SK-N-MC (cell line): ENCODE results near the gene RALGAPA1.
"Not testable (repeated sequence)": the region's sequence is repeated elsewhere in the genome, so short reads cannot be mapped to it uniquely, and the experiment has no call there.

ENCODE experiments used
- DNase-seq: peaks from one replicate; pipeline ENCODE4 v3.0.0-alpha.2; 2011; ENCODE audit warnings: low read depth, low spot score
- H3K27ac ChIP-seq: fragments of 200-600 bp; sonication (generic); 2 replicates; pipeline ENCODE4 v1.5.1; 2016; ENCODE audit warnings: mixed run types
- H3K36me3 ChIP-seq: fragments of 200-600 bp; sonication (generic); 2 replicates; pipeline ENCODE4 v1.6.1; 2017; ENCODE audit warnings: antibody characterized with exemption, low read length, mixed read lengths; ENCODE audit not compliant: insufficient read depth
- H3K4me3 ChIP-seq: fragments of 200-600 bp; sonication (generic); 2 replicates; pipeline ENCODE4 v1.5.1; 2016
- H3K9ac ChIP-seq: fragments of 200-600 bp; sonication (generic); 2 replicates; pipeline ENCODE4 v1.8.0; 2017; ENCODE audit warnings: mixed run types, mixed read lengths; ENCODE audit not compliant: insufficient read length
- H3K9me3 ChIP-seq: fragments of 200-600 bp; sonication (generic); 2 replicates; pipeline ENCODE4 v1.6.1; 2017; ENCODE audit warnings: low read depth, mild to moderate bottlenecking, antibody characterized with exemption, low read length, moderate library complexity, mixed read lengths
- EZH2 ChIP-seq: fragments of 200-600 bp; sonication (generic); IDR thresholded peaks from one replicate; pipeline ENCODE4 v1.6.1; 2017; ENCODE audit warnings: antibody characterized with exemption
- FOXP2 ChIP-seq: optimal IDR thresholded peaks from 2 replicates; pipeline ENCODE3; 2011; ENCODE audit warnings: mild to moderate bottlenecking, moderate library complexity; ENCODE audit not compliant: insufficient read depth; ENCODE audit errors: extremely low read length, control extremely low read depth
- POLR2AphosphoS5 ChIP-seq: IDR thresholded peaks from 2 replicates; pipeline ENCODE4 v1.6.1; 2012; ENCODE audit warnings: mild to moderate bottlenecking, low read depth, low read length, borderline replicate concordance

The RALGAPA1 gene

GRCh38 chr14:35607380-35607779, 201.7 kb downstream of the RALGAPA1 start:
- no peaks in the 10 kb centered on the region for H3K9me3 ChIP-seq
- no peak overlapping the region for H3K4me3 ChIP-seq
- H3K27ac ChIP-seq, result no peak overlapping the region
- H3K36me3 ChIP-seq, result peaks cover 19% of the 10 kb centered on the region
- no peak overlapping the region for H3K9ac ChIP-seq
- TF ChIP-seq FOXP2 (no peak), EZH2 (no peak), POLR2AphosphoS5 (no peak)
- no peak for DNase-seq

GRCh38 chr14:35600253-35600652, 208.8 kb downstream of the RALGAPA1 start:
- no peaks in the 10 kb centered on the region for H3K9me3 ChIP-seq
- DNase-seq, result no peak

GRCh38 chr14:35594616-35595015, 214.5 kb downstream of the RALGAPA1 start:
- Histone ChIP-seq H3K36me3 (peaks cover 5% of the 10 kb centered on the region; the same call in 1 of the 2 replicates), H3K27ac (no peak overlapping the region), H3K4me3 (no peak overlapping the region), H3K9me3 (no peaks in the 10 kb centered on the region), H3K9ac (no peak overlapping the region)
- TF ChIP-seq FOXP2 (no peak), EZH2 (no peak), POLR2AphosphoS5 (no peak)
- no peak for DNase-seq

More at GRCh38 chr14:35600253-35600652, 208.8 kb downstream of the RALGAPA1 start:
- TF ChIP-seq FOXP2 (no peak), EZH2 (no peak), POLR2AphosphoS5 (no peak)
- H3K27ac ChIP-seq, result no peak overlapping the region
- H3K9ac ChIP-seq, result no peak overlapping the region
- H3K36me3 ChIP-seq, result peaks cover 21% of the 10 kb centered on the region
- H3K4me3 ChIP-seq, result no peak overlapping the region

- not testable (repeated sequence) for H3K9me3 ChIP-seq, H3K27ac ChIP-seq, H3K9ac ChIP-seq, H3K36me3 ChIP-seq, H3K4me3 ChIP-seq, DNase-seq
These were observed 221.7 kb downstream of the RALGAPA1 start for GRCh38 chr14:35587373-35587772.

GRCh38 chr14:35578639-35579038, 230.5 kb downstream of the RALGAPA1 start:
- DNase-seq, result no peak
- Histone ChIP-seq H3K27ac (no peak overlapping the region), H3K36me3 (no peaks in the 10 kb centered on the region), H3K9me3 (no peaks in the 10 kb centered on the region), H3K9ac (no peak overlapping the region), H3K4me3 (no peak overlapping the region)
- TF ChIP-seq EZH2 (no peak), FOXP2 (no peak), POLR2AphosphoS5 (no peak)

GRCh38 chr14:35578135-35578534, 231.0 kb downstream of the RALGAPA1 start:
- Histone ChIP-seq H3K36me3 (no peaks in the 10 kb centered on the region), H3K9ac (no peak overlapping the region), H3K9me3 (no peaks in the 10 kb centered on the region), H3K27ac (no peak overlapping the region), H3K4me3 (no peak overlapping the region)
- TF ChIP-seq FOXP2 (no peak), POLR2AphosphoS5 (no peak), EZH2 (no peak)
- DNase-seq, result no peak

- Histone ChIP-seq H3K36me3 (no peaks in the 10 kb centered on the region), H3K9ac (no peak overlapping the region), H3K4me3 (no peak overlapping the region), H3K27ac (no peak overlapping the region), H3K9me3 (no peaks in the 10 kb centered on the region)
- TF ChIP-seq EZH2, result no peak
- no peak for TF ChIP-seq POLR2AphosphoS5
- no peak for TF ChIP-seq FOXP2
- no peak for DNase-seq
These were observed 232.2 kb downstream of the RALGAPA1 start for GRCh38 chr14:35576856-35577255.

GRCh38 chr14:35576260-35576659, 232.8 kb downstream of the RALGAPA1 start:
- no peaks in the 10 kb centered on the region for H3K36me3 ChIP-seq
- TF ChIP-seq POLR2AphosphoS5, result no peak
- no peak for TF ChIP-seq FOXP2
- no peak for TF ChIP-seq EZH2
- H3K9ac ChIP-seq, result no peak overlapping the region
- no peaks in the 10 kb centered on the region for H3K9me3 ChIP-seq
- no peak overlapping the region for H3K27ac ChIP-seq
- no peak for DNase-seq
- no peak overlapping the region for H3K4me3 ChIP-seq

- Histone ChIP-seq H3K27ac (peak overlapping the region; percentile 14; the same call in 1 of the 2 replicates), H3K9ac (no peak overlapping the region), H3K4me3 (no peak overlapping the region), H3K9me3 (no peaks in the 10 kb centered on the region), H3K36me3 (no peaks in the 10 kb centered on the region)
- no peak for DNase-seq
- no peak for TF ChIP-seq POLR2AphosphoS5
- TF ChIP-seq FOXP2, result no peak
- TF ChIP-seq EZH2, result no peak
These were observed 235.2 kb downstream of the RALGAPA1 start for GRCh38 chr14:35573911-35574310.
